Measurements from ENCODE around the gene MED7. TPM values are rescaled to one million over a fixed set of nuclear protein-coding genes. Genes with fewer than 3 reads are reported as not detected.
"Not testable (repeated sequence)": the region's sequence is repeated elsewhere in the genome, so short reads cannot be mapped to it uniquely, and the experiment has no call there.

MED7 gene
- total RNA-seq = 9.5 TPM
- long read RNA-seq, transcript MED7-201 (2 exons, 2,402 nt) = major isoform, 14 of 16 reads
- long read RNA-seq, partial matches to known transcripts = 0 of 16 reads
- long read RNA-seq, other reads (novel, unspliced or antisense) = 1 of 16 reads

DNA sequence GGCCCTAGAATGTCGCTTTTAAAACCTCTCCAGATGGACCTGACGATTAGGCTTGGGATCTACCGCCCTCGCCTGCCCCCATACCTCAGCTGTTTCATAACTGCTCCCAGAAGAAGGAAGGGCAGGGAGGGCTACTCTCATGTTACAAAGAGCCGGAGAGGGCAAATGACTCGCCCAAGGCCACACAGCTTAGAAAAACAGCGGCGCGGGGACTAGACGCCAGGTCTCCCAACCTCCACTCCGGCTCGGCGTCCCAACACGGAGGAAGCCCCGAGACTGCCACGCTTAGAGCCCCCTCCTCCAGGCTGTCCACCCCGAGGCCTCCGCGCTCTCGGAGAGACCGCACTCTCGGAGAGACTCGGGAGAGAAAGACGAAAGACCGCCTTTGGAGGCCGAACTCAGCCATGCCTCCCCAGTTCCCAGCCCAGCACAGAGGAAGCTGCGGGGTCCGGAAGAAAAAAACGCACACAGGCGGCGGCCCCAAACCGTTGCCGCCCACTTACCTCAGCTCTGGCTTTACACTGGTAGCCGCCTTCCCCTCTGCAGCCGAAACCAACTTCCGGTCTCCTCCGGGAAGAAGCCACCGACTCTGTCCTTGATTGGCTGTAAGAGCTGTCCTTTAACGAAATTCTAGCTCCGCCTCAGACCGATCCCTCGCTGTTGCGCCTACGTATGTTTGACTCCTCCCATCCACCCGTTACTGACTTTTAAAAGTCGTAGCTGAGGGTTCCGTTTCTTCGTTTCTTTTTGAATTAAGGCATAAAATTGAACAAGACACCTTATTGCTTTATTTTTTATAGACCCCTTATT is at the start of gene MED7:
Gene MED7, minus strand, starts transcription at position 549 of the 810 bp plus-strand sequence. CDS start 3,434 bp downstream, outside the sequence.
- peak; percentile 93 for DNase-seq

DNA sequence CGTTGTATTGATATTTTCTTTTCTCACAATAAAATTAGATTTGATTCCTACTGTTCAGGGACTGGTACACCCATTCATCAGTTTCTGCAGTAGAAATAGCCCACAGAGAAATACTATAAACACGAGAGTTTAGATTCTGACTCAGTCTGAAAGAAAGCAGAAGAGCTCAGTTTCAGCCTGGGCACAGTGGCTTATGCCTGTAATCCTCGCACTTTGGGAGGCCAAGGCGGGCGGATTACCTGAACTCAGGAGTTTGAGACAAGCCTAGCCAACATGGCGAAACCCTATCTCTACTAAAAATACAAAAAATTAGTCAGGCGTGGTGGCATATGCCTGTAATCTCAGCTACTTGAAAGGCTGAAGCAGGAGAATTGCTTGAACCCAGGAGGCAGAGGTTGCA is 46.6 kb upstream of the MED7 start:
- DNase-seq (no peak), ATAC-seq (ENCODE audit: poor library complexity) (no peak)
- intact Hi-C loops (cut with DNase I) = no loop called here

More for the DNA sequence above, at the start of gene MED7:
- intact Hi-C loops (cut with DNase I) = no loop called here
- peak; percentile 98 for ATAC-seq (ENCODE audit: poor library complexity)

DNA sequence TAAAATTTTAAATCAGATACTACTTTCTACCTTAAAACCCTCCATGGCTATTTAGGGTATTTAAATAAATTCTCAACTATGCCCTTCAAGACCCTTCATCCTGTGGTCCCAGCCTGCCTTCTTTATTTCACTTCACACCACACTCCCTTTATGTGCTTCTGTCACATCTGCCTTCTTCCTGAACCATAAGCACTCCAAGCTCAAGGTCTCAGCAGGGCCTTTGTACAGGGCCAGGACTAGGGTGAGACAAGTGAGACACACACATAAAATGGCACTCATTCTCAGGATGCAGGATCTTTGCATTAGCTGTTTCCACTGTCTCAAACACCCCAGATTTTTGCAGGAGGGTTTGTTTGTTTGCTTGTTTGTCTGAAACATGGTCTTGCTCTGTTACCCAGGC is 45.6 kb upstream of the MED7 start:
- intact Hi-C loops (cut with DNase I) = no loop called here
- ATAC-seq (ENCODE audit: poor library complexity) = no peak
- no peak for DNase-seq

GRCh38 chr5:157187046-157187754 is 44.5 kb upstream of the MED7 start:
- ATAC-seq (ENCODE audit: poor library complexity) = no peak

DNA sequence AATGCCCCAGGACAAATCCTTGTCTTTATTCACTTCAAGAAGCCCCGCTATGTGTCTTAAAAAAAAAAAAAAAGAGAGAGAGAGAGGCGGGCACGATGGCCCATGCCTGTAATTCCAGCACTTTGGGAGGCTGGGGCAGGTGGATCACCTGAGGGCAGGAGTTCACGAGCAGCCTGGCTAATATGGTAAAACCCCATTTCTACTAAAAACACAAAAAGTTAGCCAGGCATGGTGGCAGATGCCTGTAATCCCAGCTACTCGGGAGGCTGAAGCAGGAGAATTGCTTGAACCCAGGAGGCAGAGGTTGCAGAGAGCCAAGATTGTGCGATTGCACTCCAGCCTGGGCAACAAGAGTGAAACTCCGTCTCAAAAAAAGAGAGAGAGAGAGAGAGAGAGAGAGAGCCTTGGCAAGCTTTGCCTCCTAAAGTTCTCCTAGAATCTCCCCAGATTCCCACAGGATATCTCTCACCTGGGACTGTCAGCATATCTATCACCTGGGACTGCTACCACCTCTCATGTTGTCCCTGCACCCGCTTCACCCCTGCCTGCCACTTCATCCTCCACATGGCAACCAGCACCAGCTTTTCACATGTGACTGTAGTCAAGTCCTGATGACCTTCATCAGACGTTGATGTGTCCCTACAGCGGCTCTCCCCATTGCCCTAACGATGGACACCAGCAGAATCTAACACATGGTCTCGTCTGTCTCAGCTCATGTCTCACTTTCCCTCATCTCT is 43.8 kb upstream of the MED7 start:
- no peak for DNase-seq
- intact Hi-C loops (cut with DNase I) = no loop called here
- no peak for ATAC-seq (ENCODE audit: poor library complexity)

More at GRCh38 chr5:157187046-157187754, 44.5 kb upstream of the MED7 start:
- no peak for DNase-seq
- intact Hi-C loops (cut with DNase I) = no loop called here

DNA sequence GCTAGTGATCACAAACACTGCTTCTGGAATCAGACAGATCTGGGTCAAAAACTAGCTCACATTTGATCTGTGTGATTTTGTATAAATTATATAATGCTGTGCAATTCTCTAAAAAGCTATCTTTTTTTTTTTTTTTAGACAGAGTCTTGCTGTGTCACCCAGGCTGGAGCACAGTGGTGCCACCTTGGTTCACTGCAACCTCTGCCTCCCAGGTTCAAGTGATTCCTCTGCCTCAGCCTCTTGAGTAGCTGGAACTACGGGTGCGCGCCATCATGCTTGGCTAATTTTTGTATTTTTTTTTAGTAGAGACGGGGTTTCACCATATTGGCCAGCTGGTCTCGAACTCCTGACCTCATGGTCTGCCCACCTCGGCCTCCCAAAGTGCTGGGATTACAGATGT is 42.5 kb upstream of the MED7 start:
- intact Hi-C loops (cut with DNase I); DNase-seq; ATAC-seq (ENCODE audit: poor library complexity): not testable (repeated sequence)

DNA sequence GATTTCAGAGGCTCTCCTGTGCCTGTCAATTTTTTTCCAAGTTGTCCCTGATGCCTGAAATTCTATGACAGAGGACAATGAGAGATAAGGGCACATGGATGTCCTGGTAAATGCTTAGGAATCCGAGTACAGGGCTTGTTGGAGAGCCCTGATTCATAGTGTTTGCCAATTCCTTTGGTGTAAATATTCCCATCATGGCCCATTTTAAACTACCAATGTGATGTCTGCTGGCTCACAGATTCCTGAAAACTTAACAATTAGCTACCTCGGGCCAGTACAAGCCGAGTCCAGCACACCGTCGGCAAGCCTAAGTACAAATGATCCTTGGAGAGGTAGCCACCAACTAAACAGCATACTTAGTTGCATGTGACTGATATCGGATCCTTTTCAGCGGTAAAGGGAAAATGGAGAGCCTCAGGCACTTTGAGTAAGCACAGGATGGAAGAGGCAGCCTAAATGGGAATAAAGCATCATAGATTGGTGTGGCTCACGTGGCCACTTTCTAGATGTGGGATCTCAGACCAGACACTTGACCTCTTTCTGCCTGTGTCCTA is 41.5 kb upstream of the MED7 start:
- DNase-seq (no peak), ATAC-seq (ENCODE audit: poor library complexity) (no peak)
- intact Hi-C loops (cut with DNase I) = no loop called here

DNA sequence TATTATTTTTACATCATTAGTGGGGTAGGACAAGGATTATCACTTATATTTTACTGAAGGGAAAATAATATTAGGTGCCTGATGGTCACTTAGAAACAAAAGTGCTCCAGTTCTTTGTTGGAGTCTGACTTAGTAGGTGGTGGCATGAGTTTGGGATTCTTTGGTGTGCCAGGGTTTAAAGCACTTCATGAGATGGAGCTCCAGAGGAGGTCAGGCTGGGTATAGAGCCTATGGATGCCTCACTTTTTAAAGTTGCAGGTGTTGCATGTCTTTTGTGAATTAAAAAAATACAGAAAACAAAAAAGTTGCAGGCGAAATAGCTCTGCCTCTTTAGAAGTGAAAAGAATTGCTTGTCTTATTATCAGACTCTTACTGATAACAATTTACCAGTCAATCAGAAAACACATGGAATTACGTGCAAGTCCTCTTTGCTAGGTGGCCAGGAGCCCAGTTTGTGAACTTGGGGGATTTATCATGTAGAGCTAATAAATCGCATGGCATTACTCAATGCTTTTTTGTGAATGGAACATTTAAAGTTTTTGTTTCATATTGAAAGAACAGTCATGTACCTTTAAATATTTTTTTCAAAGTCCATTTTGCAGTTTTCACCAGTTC is 39.6 kb upstream of the MED7 start:
- intact Hi-C loops (cut with DNase I) = no loop called here
- ATAC-seq (ENCODE audit: poor library complexity) = no peak
- no peak for DNase-seq

DNA sequence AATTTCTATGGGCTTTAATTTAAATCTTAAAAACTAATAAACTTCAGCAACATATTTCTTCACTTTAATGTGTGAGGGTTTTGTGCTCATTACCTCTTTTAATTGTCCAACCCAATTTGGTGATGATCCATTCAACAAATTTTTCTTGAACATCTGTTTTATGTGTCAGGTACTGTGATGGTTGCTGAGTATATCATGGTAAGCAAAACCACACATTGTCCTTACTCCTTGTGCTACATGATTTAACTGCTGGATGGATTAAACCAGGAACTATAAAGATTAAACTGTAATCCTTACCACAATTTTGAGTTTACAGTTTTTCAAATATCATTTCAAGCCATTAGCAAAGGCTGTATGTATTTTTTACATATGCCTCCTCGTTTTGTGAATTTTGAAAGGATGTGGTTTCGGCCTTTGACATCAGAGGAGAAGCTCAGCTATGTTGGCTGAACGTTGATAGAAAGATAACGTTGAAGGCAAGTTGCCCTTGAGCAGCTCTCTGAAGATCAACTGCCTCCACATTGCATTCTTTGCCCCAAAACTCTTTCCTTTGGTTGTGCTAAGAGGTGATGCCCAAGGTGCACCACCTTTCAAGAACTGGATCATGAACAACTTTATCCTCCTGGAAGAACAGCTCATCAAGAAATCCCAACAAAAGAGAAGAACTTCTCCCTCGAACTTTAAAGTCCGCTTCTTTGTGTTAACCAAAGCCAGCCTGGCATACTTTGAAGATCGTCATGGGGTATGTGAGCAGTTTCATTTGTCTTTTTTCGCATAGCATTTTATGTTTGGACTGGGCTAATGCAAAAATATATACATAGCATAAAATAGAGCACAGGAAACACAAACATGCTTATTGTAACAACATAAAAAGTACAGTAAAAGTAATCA is 38.0 kb upstream of the MED7 start, which contains the start of gene ITK:
Gene ITK, plus strand, starts transcription at position 467 of the 891 bp plus-strand sequence. Its CDS starts 138 bp downstream, at position 605.
- no peak for DNase-seq
- intact Hi-C loops (cut with DNase I) = no loop called here
- ATAC-seq (ENCODE audit: poor library complexity) = no peak

- ATAC-seq (ENCODE audit: poor library complexity) = no peak
- intact Hi-C loops (cut with DNase I) = no loop called here
- no peak for DNase-seq
Measured at GRCh38 chr5:157178966-157179365, 36.3 kb upstream of the MED7 start.

GRCh38 chr5:157177953-157178352 is 35.3 kb upstream of the MED7 start:
- DNase-seq (no peak), ATAC-seq (ENCODE audit: poor library complexity) (no peak)
- intact Hi-C loops (cut with DNase I) = no loop called here

DNA sequence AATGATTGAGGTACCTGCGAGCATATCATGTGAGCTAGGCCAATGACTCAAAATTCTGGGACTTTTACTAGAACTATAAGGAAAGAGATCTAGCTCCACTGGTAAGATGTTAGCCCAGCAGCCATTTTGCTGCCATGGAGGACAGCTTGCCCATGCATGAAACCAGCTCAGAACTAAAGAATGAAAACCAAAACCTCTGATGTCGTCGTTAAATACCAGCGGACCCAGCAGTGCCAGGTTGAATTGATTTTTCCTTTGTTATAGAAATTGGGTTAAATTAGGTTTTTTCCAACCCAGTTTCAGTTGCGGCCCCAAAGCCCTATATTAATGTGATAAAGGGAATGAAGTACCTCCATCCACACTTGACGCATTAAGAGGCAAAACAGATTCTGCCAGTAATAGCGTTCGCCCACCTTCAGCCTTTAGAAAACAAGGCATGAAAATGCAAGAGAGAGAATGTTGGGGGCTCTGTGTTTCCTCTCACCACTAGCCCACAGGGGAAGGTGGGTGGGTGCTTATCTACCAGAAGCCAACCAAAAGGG is 32.5 kb upstream of the MED7 start:
- DNase-seq (no peak), ATAC-seq (ENCODE audit: poor library complexity) (no peak)
- intact Hi-C loops (cut with DNase I) = no loop called here

DNA sequence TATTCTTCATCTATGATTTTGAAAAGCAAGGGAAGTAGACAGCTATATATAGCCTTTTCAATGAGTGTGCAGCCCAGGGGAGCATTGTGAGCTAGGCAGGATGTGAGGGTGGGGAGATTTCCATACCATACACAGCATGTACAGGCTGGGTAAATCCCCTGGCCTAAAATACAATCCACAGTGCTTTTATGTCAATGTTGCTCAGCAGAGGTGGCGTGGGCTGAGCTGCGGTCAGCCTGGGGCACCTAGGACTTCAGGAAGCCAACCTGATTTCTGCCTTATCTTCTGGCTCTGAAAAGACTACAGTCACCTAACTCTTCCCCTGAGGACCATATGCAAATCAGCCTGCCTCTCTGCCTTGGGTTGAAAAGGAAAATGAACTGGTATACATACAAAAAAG is 29.7 kb upstream of the MED7 start:
- ATAC-seq (ENCODE audit: poor library complexity) = no peak

GRCh38 chr5:157168286-157168685 is 25.6 kb upstream of the MED7 start:
- intact Hi-C loops (cut with DNase I) = no loop called here
- DNase-seq (no peak), ATAC-seq (ENCODE audit: poor library complexity) (no peak)

More for the DNA sequence above, 29.7 kb upstream of the MED7 start:
- intact Hi-C loops (cut with DNase I) = no loop called here
- DNase-seq = no peak

- DNase-seq (no peak), ATAC-seq (ENCODE audit: poor library complexity) (no peak)
- intact Hi-C loops (cut with DNase I) = no loop called here
Measured at GRCh38 chr5:157167214-157167621, 24.6 kb upstream of the MED7 start.

DNA sequence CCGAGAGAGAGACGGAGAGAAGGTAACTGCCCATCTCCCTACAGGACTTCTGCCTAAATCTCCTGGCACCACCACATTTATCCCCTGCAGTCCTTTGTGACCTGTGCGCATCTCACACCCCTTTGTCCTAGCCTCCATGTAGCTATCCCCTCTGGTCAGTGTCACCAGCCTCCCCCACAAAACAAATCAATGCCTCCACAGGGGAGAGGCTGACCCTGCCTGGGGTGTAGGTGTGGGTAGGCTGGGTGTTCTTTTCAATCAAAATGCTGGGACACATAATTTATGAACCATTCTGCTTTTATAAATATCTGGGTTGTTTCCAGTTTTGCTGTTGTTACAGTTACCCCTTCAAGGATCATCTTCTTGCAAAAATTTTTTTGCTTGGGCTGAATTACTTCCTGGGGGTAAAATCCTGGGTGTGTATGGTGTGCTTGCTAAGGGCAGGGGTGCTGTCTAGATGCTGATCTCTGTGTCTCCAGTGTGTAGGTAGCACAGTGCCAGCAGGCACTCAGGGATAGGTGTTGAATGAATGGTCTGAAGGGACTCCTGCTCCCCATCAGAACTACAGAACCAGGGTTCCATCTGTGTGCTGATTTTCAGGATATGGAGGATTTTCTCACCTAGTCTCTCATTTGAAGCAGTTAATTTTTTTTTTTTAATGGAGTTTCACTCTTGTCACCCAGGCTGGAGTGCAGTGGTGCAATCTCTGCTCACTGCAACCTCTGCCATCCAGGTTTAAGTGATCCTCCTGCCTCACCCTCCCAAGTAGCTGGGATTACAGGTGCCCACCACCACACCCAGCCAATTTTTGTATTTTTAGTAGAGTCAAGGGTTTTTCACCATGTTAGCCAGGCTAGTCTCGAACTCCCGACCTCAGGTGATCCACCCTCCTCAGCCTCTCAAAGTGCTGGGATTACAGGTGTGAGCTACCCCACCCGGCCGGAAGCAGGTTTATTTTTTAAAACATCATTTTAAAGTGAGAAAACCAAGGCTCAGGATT is 23.8 kb upstream of the MED7 start, which contains the start of gene GARIN3:
Gene GARIN3, minus strand, starts transcription at position 51 of the 1,000 bp plus-strand sequence. CDS start 96 bp downstream, outside the sequence.
- ATAC-seq (ENCODE audit: poor library complexity) (no peak), DNase-seq (no peak)
- intact Hi-C loops (cut with DNase I) = no loop called here
